ENCODE data around the gene ADCY1. TPM values are rescaled to one million over a fixed set of nuclear protein-coding genes. Genes with fewer than 3 reads are reported as not detected.

The ADCY1 gene
- total RNA-seq, 1 donor = under 0.01 TPM

DNA sequence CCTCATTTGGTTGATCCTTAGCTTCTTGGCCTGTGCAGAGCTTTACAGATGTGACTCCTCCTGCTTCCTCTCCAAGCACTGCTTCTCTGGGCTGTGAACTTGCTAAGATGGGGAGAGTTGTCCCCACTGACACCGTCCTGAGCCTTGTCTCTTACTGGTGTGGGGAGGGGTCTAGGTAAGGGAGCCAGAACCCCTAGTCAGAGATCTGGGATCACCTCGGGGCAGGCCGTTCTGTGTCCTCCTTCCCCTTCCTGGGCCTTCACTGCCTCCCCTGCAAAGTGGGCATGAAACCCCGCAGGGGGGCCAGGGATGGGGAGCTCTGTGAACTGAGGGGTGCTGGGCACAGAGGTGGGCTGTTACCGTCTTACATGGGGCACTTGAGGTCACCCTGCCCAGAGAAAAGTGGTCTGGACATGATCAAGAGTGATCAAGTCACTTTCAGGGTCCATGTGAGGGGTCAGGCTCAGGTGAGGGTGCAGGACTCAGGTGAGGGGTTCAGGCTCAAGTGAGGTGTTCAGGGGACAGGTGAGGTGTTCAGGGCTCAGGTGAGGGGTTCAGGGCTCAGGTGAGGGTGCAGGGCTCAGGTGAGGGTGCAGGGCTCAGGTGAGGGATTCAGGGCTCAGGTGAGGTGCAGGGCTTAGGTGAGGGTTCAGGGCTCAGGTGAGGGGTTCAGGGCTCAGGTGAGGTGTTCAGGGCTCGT lies 86.2 kb downstream of the ADCY1 start:
- DNase-seq (ENCODE audit: low read depth) = no peak
- H3K4me3 ChIP-seq (ENCODE audit: low read depth, low read length) = no peak overlapping the region
- TF ChIP-seq, protein P1, sequence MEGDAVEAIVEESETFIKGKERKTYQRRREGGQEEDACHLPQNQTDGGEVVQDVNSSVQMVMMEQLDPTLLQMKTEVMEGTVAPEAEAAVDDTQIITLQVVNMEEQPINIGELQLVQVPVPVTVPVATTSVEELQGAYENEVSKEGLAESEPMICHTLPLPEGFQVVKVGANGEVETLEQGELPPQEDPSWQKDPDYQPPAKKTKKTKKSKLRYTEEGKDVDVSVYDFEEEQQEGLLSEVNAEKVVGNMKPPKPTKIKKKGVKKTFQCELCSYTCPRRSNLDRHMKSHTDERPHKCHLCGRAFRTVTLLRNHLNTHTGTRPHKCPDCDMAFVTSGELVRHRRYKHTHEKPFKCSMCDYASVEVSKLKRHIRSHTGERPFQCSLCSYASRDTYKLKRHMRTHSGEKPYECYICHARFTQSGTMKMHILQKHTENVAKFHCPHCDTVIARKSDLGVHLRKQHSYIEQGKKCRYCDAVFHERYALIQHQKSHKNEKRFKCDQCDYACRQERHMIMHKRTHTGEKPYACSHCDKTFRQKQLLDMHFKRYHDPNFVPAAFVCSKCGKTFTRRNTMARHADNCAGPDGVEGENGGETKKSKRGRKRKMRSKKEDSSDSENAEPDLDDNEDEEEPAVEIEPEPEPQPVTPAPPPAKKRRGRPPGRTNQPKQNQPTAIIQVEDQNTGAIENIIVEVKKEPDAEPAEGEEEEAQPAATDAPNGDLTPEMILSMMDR (IDR thresholded peaks at IDR 0.05; ENCODE audit: insufficient read depth, low read depth, low read length) = no peak

DNA sequence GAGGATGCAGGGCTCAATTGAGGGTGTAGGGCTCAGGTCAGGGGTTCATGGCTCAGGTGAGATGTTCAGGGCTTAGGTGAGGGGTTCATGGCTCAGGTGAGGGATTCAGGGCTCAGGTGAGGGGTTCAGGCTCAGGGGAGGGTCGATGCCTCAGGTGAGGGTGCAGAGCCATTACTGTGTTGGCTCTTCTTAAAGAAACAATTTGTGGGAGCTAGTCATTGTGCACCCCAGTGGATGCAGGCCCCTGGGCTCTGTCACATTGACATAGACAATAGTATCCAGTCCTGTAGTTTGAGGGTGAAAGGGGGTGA lies 86.7 kb downstream of the ADCY1 start:
- H3K4me3 ChIP-seq (ENCODE audit: low read depth, low read length) = no peak overlapping the region
- TF ChIP-seq, protein P1 (IDR thresholded peaks at IDR 0.05; ENCODE audit: insufficient read depth, low read depth, low read length) = no peak
- no peak for DNase-seq (ENCODE audit: low read depth)

DNA sequence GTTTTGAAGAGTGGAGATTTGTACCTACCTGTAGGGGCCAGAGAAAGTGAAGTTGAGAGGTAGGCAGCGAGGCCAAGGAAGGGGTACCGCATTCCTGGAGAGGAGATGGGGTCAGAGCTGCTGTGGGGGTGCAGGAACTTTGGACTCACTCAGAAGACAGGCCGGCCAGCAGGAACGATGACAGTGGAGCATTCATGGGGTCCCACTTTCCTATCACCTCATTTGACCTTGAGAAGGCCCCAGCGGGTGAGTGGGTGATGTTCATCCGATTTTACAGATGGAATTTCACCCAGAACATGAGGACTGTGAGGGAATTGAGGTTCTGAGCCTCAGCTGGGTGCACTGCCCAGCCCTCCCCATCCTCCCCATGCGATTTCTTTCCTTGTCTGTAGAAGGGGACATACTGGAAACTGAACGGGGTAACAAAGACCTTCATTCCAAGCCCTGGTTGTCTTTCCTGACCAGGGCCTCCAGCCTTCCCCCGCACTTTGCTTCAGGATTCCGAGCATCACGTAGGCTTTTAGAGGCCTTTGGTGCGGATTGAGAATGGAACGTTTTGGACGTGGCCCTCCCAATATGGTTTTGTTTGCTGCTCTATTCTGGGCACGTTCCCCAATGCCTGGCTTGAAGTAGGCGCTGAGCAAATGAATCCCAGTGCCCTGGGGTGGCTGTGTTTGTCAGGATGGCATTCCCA lies 87.3 kb downstream of the ADCY1 start:
- no peak for DNase-seq (ENCODE audit: low read depth)
- TF ChIP-seq, protein P1 (IDR thresholded peaks at IDR 0.05; ENCODE audit: insufficient read depth, low read depth, low read length) = no peak

DNA sequence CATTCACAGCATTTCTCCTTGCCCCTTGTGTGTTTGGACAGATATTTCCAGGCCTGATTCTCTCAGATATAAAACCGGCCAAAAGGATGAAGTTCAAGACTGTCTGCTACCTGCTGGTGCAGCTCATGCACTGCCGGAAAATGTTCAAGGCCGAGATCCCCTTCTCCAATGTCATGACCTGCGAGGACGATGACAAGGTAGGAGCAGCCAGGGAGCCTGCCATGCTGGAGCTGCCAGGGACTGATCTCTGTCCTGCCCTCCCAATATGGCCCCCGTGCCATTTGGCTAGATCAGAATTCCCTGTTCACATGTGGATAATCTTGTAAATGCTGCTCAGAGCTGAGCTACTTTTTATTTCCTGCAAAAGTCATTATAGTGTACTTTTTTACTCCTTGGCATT lies 87.8 kb downstream of the ADCY1 start:
- no peak overlapping the region for H3K4me3 ChIP-seq (ENCODE audit: low read depth, low read length)

More for the DNA sequence above, 87.3 kb downstream of the ADCY1 start:
- H3K4me3 ChIP-seq (ENCODE audit: low read depth, low read length) = no peak overlapping the region

DNA sequence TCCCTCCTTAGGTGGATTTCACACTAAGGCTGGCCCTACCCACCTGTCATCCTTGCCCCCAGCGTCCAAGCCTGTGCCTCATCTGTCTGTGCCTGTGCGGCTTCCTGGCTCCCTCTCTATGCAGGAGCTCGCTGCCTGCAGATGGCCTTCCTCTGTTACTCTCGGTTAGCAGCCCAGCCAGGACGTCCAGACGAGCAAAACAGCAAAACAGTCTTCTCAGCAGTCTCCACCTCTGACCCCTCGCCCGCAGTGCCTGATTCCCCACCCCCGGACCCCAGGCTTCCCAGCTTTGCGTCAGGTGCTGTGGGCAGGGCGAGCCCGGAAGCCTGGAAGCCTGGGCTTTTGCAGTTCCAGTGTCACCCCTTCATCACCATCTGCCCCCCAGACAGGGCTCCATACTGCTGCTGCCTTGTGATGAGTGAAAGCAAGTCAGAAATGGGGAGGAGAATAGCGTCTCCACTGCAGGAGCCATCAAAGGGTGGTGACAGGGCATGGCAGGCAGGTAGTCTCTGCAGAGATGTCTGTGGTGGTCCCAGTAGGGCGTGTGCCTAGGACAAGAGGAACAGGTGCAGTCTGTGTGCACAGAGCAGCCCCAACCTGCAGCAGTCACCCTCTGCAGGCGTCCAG lies 88.5 kb downstream of the ADCY1 start:
- TF ChIP-seq, protein P1 (IDR thresholded peaks at IDR 0.05; ENCODE audit: insufficient read depth, low read depth, low read length) = no peak
- no peak overlapping the region for H3K4me3 ChIP-seq (ENCODE audit: low read depth, low read length)
- no peak for DNase-seq (ENCODE audit: low read depth)

More for the DNA sequence above, 87.8 kb downstream of the ADCY1 start:
- no peak for DNase-seq (ENCODE audit: low read depth)
- TF ChIP-seq, protein P1 (IDR thresholded peaks at IDR 0.05; ENCODE audit: insufficient read depth, low read depth, low read length) = no peak

DNA sequence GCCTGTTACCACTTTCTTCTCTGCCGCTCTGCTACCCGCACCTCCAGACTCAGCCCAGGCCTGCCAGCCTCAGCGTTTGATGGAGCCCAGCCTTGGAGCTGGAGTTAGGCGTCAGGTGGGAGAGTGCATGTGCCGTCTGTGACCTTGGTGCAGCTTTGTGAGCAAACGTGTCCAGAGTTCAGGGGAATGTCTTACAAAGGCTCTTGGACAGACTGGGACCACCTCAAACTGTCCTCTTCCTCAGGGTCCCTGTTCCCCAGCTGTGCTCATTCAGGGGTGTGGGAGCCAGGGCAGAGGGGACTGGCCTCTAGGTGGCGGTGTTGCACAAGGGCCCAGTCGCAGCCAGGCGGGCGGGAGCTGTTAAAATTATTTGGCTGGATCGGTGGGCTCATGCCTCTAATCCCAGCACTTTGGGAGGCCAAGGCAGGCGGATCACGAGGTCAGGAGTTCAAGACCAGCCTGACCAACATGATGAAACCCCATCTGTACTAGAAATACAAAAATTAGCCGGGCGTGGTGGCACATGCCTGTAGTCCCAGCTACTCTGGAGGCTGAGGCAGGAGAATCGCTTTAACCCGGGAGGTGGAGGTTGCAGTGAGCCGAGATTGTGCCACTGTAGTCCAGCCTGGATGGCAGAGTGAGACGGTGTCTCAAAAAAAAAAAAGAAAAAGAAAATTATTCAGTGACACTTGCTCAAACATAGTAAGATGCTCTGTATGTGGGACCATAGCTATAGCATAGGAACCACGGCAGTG lies 89.2 kb downstream of the ADCY1 start:
- DNase-seq (ENCODE audit: low read depth) = peak; percentile 26
- TF ChIP-seq, protein P1 (IDR thresholded peaks at IDR 0.05; ENCODE audit: insufficient read depth, low read depth, low read length) = peak; percentile 74
- H3K4me3 ChIP-seq (ENCODE audit: low read depth, low read length) = no peak overlapping the region
